Measurements from ENCODE around the gene ARL5C.
"Not testable (repeated sequence)": the region's sequence is repeated elsewhere in the genome, so short reads cannot be mapped to it uniquely, and the experiment has no call there.

ARL5C gene

GRCh38 chr17:39139161-39139511 is 26.8 kb downstream of the ARL5C start:
- peak; percentile 88 for DNase-seq

DNA sequence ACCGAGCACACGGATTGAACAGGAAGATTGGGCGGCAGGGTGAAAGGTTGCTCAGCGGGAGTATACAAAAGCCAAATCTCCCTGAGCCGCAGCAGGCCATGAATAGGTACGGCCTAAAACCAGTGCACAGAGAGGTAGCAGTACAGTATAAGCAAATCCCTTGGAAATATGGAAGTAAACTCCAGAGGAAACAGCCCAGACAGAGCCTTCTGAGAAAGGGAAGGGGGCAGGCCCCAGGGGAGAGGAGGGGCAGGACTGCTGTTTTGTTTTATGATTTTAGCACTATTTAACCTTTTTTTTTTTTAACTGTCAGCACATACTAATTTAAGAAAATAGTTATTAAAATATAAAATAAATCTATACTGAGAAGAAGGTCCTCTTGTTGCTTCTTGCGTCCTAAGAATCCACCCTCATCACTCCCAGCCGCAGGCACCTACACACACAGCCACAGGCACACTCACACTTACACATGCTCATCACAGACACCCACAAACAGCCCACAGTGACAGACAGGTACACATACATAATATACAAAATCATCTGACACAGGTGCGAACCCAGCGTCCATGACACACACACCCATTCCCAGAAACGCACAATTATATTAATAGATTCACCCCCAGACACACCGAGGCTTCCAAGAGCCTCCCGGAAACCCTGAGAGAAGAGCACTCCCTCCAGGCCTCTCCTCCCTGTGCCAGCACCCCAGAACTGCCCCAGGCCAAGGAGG is 27.4 kb downstream of the ARL5C start:
- no peak for DNase-seq

DNA sequence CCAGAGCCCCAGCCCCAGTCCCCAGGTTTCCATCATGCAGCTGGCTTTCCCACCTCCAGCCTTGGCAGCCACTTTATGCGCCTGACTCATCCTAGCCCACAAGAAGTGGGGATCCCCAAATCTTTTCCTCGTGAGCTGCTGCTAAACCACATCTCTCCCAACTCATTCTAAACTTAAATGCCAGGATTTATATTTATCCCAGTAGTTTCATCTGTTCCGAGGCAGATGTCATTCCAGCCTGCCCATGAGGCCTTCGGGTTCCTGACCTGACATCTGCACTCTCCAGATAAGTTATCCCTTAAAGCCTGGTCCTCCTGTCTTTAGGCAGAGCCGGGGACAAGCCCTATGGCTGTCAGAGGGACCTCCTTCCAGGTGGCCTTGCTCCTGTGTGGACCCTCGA is 31.1 kb downstream of the ARL5C start:
- DNase-seq: no peak

- DNase-seq: no peak
Observed at GRCh38 chr17:39132192-39132610, 33.8 kb downstream of the ARL5C start.

- no peak for DNase-seq
Observed at GRCh38 chr17:39131616-39132015, 34.3 kb downstream of the ARL5C start.

DNA sequence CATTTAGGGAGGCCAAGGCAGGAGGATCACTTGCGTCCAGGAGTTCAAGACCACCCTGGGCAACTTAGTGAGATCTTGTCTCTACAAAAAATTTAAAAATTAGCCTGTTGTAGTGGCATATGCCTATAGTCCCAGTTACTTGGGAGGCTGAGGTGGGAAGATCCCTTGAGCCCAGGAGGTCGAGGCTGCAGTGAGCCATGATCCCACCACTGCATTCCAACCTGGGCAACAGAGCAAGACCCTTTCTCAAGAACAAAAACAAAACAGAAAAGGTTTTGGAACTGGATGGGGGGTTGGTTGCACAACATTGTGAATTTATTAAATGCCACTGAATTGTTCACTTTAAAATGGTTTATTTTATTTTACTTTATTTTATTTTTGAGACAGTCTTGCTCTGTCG is 35.8 kb downstream of the ARL5C start:
- no peak for DNase-seq

GRCh38 chr17:39129544-39129943 is 36.4 kb downstream of the ARL5C start:
- DNase-seq: not testable (repeated sequence)

- DNase-seq: no peak
Observed at GRCh38 chr17:39126436-39126835, 39.5 kb downstream of the ARL5C start.

- DNase-seq: no peak
Observed at GRCh38 chr17:39125143-39125875, 40.7 kb downstream of the ARL5C start.

DNA sequence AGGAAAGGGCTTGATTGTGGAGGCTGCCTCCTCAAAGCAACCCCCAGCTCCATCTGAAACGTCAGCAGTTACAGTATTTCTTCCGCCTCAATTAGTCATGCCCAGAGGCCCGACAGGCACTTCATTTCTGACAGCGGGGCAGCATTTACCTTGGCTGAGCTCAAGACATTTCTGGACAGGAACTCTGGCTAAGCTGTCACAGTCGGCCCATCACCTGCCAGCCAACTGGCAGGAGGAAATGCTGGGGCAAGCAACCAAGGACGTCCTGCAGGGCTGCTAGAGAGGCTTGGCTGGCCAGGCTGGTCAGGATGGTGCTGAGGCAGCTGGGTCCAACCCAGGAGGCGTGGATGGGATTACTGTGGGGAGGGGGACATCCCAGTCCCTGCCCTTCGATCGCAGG is 42.3 kb downstream of the ARL5C start:
- no peak for DNase-seq

- no peak for DNase-seq
Observed at GRCh38 chr17:39122991-39123390, 43.0 kb downstream of the ARL5C start.

DNA sequence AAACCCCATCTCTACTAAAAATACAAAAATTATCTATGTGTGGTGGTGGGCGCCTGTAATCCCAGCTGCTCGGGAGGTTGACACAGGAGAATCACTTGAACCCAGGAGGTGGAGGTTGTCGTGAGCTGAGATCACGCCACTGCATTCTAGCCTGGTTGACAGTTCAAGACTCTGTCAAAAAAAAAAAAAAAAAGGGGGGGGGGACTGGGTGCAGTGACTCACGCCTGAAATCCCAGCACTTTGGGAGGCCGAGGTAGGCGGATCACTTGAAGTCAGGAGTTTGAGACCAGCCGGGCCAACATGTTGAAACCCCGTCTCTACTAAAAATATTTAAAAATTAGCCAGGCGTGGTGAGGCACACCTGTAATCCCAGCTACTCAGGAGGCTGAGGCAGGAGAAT is 44.0 kb downstream of the ARL5C start:
- DNase-seq: not testable (repeated sequence)

GRCh38 chr17:39118674-39119419 is 47.1 kb downstream of the ARL5C start:
- DNase-seq: no peak

DNA sequence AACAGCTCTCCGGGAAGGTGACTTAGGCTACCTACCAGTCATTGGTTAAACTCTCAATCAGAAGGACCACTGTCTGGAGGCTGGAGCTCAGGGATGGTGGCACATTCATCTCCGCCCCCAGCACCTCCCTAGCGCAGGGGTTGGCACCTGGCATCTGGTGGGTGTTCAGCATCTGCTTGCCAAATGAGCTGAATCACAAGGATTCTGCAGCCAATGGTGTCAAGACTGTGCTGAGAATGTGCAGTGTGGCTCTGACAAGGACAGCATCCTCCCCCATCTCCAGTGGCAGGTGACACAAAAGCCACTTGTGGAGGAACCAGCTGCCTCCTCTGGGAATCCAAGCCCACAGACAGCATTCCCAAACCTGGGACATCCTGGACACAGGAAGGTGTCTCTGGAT is 49.7 kb downstream of the ARL5C start:
- DNase-seq: no peak

DNA sequence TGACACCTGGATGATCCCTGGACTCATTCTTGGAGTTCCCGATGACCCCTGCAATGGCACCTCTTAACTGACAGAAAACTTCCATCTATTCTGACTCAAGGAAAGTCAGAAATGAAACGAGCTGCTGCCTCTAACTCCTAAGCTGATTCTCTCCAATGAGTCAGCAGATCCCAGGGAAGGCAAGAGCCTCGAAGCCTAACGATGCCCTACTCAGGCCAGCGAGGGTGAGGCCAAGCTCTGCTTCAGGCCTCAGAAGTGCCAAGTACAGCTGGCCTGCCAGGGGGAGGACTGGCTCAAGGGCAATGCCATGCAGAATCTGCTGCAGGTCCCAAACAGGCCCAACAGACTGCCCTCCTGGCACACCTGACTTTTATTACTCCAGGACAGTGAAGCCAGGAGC is 50.8 kb downstream of the ARL5C start:
- DNase-seq: no peak

DNA sequence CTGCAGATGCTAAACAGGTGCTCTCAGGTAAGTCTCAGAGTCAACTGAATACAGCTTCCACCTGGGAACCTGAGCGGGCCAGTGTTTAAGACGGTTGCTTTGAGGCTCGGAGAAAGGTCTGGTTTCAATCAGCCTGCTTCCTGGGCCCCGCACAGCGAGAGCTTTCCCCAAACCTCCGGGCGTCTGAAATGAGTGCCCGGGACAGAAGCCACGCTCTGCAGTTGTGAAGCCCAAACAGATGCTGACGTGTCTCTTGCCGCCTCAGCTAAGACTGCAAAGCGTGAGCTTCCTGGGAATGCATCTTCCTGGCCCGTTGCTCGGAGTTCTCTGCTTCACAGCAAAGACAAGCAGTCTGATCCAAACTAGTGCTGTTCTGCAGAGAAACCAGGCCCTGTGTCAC is 51.2 kb downstream of the ARL5C start:
- no peak for DNase-seq

GRCh38 chr17:39113871-39114270 is 52.1 kb downstream of the ARL5C start:
- no peak for DNase-seq

- no peak for DNase-seq
Observed at GRCh38 chr17:39110435-39111136, 55.4 kb downstream of the ARL5C start.

GRCh38 chr17:39108461-39109375 is 57.2 kb downstream of the ARL5C start:
- no peak for DNase-seq

- DNase-seq: no peak
Observed at GRCh38 chr17:39107973-39108372, 58.0 kb downstream of the ARL5C start.

DNA sequence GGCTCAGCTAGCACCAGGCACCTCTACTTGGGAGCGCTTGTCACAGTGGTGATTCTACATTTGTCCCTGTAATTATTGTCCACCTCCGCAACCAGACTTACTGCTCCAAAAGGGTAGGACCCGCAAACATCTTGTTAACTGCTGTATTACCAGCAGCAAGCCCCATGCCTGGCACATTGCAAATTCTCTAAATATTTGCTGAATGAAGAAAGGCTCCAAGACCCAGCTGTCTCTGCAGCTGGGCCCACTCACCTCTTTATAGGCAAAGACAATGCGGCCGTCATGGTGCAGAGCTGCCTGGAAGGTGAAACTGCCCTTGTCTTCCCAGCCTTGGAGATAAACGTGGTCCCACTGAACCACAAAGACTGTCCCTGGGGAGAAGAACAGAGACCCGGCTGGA is 58.8 kb downstream of the ARL5C start:
- DNase-seq: no peak
